Ovary (tissue), 9 donors: ENCODE data around the gene ARAP1. TPM values are rescaled to one million over a fixed set of nuclear protein-coding genes. Genes with fewer than 3 reads are reported as not detected.

Experiments
- DNase-seq, 5 donors: peaks; one replicate each; pipeline ENCODE4 v3.0.0-alpha.2; 2019 to 2020
- H3K27ac ChIP-seq, 2 donors: fragments of 200-600 bp; one replicate each; pipeline versions ENCODE4 v1.5.1 to v1.8.0; 2019 to 2022
- H3K27me3 ChIP-seq: fragments of 200-600 bp; one replicate; pipeline ENCODE4 v1.8.0; 2022
- H3K36me3 ChIP-seq: fragments of 200-600 bp; sonication (generic); one replicate; pipeline ENCODE4 v1.5.1; 2019
- H3K4me1 ChIP-seq: one replicate; pipeline ENCODE4 v1.8.1; 2013; ENCODE audit warnings: mild to moderate bottlenecking, moderate library complexity; ENCODE audit not compliant: insufficient read depth
- H3K4me3 ChIP-seq: fragments of 200-600 bp; sonication (generic); one replicate; pipeline ENCODE4 v1.5.1; 2017
- H3K9me3 ChIP-seq, 2 donors: fragments of 200-600 bp in 1 of 2; sonication (generic) in 1 of 2; one replicate each; pipeline versions ENCODE4 v1.5.1 to v1.8.1; 2013 to 2019; ENCODE audit warnings: mild to moderate bottlenecking in 1 of 2, moderate library complexity in 1 of 2
- EP300 ChIP-seq: sonication (generic); formaldehyde crosslinking; IDR thresholded peaks from one replicate; pipeline ENCODE4 v1.6.1; 2017; ENCODE audit warnings: antibody characterized with exemption
- POLR2A ChIP-seq: fragments of 450-650 bp; IDR thresholded peaks from one replicate; pipeline ENCODE4 v1.6.1; 2017; ENCODE audit warnings: antibody characterized with exemption, mild to moderate bottlenecking, moderate library complexity
- WGBS, 3 donors: extraction: QIAGEN DNeasy Blood & Tissue Kit in 1 of 3; methylation state at CpG; one replicate each; pipeline versions ENCODE4 v1.1.5 to v1.1.7; 2013 to 2017; 5-methylcytosine and 5-hydroxymethylcytosine counted together
- intact Hi-C, 4 donors: fragments of 100-400 bp; cut with DNase I; formaldehyde crosslinking; loops; one replicate each; pipeline versions ENCODE4 v1.11.0 to v1.15.1; 2022 to 2023
- microRNA-seq, 3 donors: library from miRNA; unstranded; fragments of <30 nt; microRNA quantifications; one replicate each; pipeline versions ENCODE4 to v1.2.0, GENCODE V29; 2019 to 2020
- polyA plus RNA-seq, 2 donors: library from polyadenylated mRNA; stranded (reverse); fragments of 200-250 nt in 1 of 2; fragments of 350-450 nt in 1 of 2; fragmentation: Illumina TruSeq in 1 of 2; extraction: RNeasy Lipid Tissue Mini Kit (QIAGEN cat#74804) in 1 of 2; gene quantifications; one replicate each; pipeline ENCODE4 v1.2.3, GENCODE V29; 2013 to 2014
- small RNA-seq: library from RNA; depleted of rRNA; stranded (forward); fragments of <200 nt; gene quantifications from one replicate; pipeline ENCODE3, GENCODE V24; 2016
- total RNA-seq, 7 donors: library from RNA; depleted of rRNA in 2 of 7; stranded (reverse); fragments of >200 nt in 2 of 7; fragmentation: NEBNext Ultra II Directional in 3 of 7; extraction: Animal tissue kit (Norgen Biotek cat#: 25700) in 3 of 7; gene quantifications; one replicate each; pipeline versions ENCODE4 v1.1.0 to v1.2.4, GENCODE V29; 2016 to 2023
- TF ChIP-seq, protein P1 (sequence below), 3 donors: fragments of 450-650 bp in 2 of 3; fragments of 200-600 bp in 1 of 3; IDR thresholded peaks; one replicate each; pipeline versions ENCODE4 v1.5.1 to v1.8.0; 2016 to 2022; ENCODE audit warnings: antibody characterized with exemption in 3 of 3, mild to moderate bottlenecking in 1 of 3
- donor health status: DM: no; HTN: no; CAD: no; lungs with moderate emphysema.
- donor health status: DM: no; HTN: no; CAD: no.
- donor health status: Bipolar disorder and iron deficiency.
- donor health status: DM: yes; HTN: yes; CAD: no.
- donor health status: DM: no; HTN: no; CAD: no.
- donor health status: DM: yes; HTN: yes; CAD: no.

The ARAP1 gene
- total and polyA plus RNA-seq, 9 donors = 39.0 to 162 (median 79.0) TPM

DNA sequence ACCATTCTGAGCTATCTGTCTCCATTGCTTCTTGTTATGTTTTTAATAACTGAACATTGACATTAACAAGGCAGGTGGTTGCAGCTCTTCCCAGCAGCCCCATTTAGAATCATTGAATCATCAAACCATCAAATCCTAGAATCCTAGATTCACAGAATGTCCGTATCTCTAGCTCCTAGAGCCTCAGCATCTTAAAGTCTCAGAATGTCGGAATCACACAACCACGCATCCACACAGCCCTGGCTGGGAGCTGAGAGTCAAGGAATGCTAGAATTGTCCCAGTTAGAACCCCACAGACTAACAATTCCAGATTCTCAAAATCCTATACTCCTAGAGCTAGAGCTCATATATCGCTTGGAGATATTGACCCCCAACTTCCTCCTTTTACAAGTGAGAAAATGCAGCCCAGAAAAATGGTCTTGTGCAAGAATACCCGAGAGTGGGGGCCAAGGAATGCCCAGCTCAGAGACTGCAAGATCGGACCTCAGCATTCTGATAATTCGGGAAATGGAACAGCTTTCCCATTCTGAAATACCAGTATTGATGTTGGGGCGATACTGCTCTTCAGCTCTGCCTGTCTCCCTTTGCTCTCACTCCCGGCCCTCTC lies 116.8 kb downstream of the ARAP1 start:
- peaks cover 1% of the 10 kb centered on the region for H3K4me1 ChIP-seq
- intact Hi-C loops = no loop called here
- H3K36me3 ChIP-seq = no peaks in the 10 kb centered on the region
- H3K4me3 ChIP-seq = no peak overlapping the region
- 82 to 84% (median 82%) methylated on average over 9 of the region's 9 CpGs for WGBS, 3 donors
- no peak for TF ChIP-seq POLR2A
- TF ChIP-seq EP300 = no peak
- TF ChIP-seq, protein P1, sequence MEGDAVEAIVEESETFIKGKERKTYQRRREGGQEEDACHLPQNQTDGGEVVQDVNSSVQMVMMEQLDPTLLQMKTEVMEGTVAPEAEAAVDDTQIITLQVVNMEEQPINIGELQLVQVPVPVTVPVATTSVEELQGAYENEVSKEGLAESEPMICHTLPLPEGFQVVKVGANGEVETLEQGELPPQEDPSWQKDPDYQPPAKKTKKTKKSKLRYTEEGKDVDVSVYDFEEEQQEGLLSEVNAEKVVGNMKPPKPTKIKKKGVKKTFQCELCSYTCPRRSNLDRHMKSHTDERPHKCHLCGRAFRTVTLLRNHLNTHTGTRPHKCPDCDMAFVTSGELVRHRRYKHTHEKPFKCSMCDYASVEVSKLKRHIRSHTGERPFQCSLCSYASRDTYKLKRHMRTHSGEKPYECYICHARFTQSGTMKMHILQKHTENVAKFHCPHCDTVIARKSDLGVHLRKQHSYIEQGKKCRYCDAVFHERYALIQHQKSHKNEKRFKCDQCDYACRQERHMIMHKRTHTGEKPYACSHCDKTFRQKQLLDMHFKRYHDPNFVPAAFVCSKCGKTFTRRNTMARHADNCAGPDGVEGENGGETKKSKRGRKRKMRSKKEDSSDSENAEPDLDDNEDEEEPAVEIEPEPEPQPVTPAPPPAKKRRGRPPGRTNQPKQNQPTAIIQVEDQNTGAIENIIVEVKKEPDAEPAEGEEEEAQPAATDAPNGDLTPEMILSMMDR (IDR thresholded peaks at IDR 0.05) = no peak
- no peak overlapping the region for H3K27ac ChIP-seq
- H3K9me3 ChIP-seq = no peaks in the 10 kb centered on the region
- DNase-seq = no peak
- no peaks in the 10 kb centered on the region for H3K27me3 ChIP-seq

Small RNA genes lying within 50 kb of the gene (microRNA-seq; reads per million reads assigned to microRNA genes)
- gene MIR4692 = 0 reads per million in 3 donors

Small RNA genes lying within 50 kb of the gene (small RNA-seq; reads per million reads assigned to genes)
- gene MIR4692 (not detected), gene RF00019 (not detected)

Other genes starting within 250 kb of the ARAP1 start
- 10 to 100 TPM in 6 of 7 donors, 1 to 10 TPM in 1; 8.3 to 28.8 (median 11.4) TPM for gene PDE2A, start 78.0 kb downstream of the ARAP1 start, total RNA-seq
- 10 to 100 TPM; 17.6 to 44.0 TPM for gene PDE2A, start 78.0 kb downstream of the ARAP1 start, polyA plus RNA-seq
- 10 to 100 TPM; 38.7 to 56.1 (median 46.3) TPM for gene STARD10, start 41.6 kb upstream of the ARAP1 start, total RNA-seq
- 10 to 100 TPM; 36.8 to 41.0 TPM for gene STARD10, start 41.6 kb upstream of the ARAP1 start, polyA plus RNA-seq
- 10 to 100 TPM; 25.2 to 42.3 (median 32.5) TPM for gene ATG16L2, start 62.0 kb upstream of the ARAP1 start, total RNA-seq
- gene ATG16L2, start 62.0 kb upstream of the ARAP1 start, polyA plus RNA-seq = 10 to 100 TPM; 21.8 to 29.2 TPM